ENCODE measurements around the gene FGF8.

GRCh38 chr10:101773923-101774588 is 1.9 kb downstream of the FGF8 start:
- no peak for TF ChIP-seq CTCF (IDR thresholded peaks at IDR 0.05; ENCODE audit: low read length)
- TF ChIP-seq EZH2 (IDR thresholded peaks at IDR 0.05; ENCODE audit: borderline replicate concordance, low read length) = no peak
